Loucy (cell line): ENCODE measurements around the gene GDAP2.

Source experiments
- H2AFZ ChIP-seq: fragments of 200-600 bp; sonication (generic); 2 replicates; pipeline ENCODE4 v1.6.0; 2016; ENCODE audit warnings: antibody characterized with exemption, mild to moderate bottlenecking, low read length, moderate library complexity
- H3F3A ChIP-seq: fragments of 200-600 bp; 2 replicates; pipeline ENCODE4 v1.6.0; 2016; ENCODE audit warnings: antibody characterized with exemption, low read depth, mild to moderate bottlenecking
- H3K27me3 ChIP-seq: fragments of 200-600 bp; sonication (generic); 2 replicates; pipeline ENCODE4 v1.6.1; 2014; ENCODE audit warnings: low read length, mild to moderate bottlenecking; ENCODE audit not compliant: insufficient read depth, poor library complexity, severe bottlenecking
- H3K36me3 ChIP-seq: fragments of 200-600 bp; sonication (generic); 2 replicates; pipeline ENCODE4 v1.6.1; 2016; ENCODE audit warnings: low read length; ENCODE audit not compliant: insufficient read depth
- H3K4me1 ChIP-seq: fragments of 200-600 bp; sonication (generic); 2 replicates; pipeline ENCODE4 v1.5.1; 2014; ENCODE audit warnings: low read length, mild to moderate bottlenecking; ENCODE audit not compliant: insufficient read depth, poor library complexity, severe bottlenecking
- H3K4me2 ChIP-seq: fragments of 200-600 bp; sonication (generic); 2 replicates; pipeline ENCODE4 v1.6.0; 2014; ENCODE audit warnings: antibody characterized with exemption, low read length, low read depth, mild to moderate bottlenecking; ENCODE audit not compliant: poor library complexity, severe bottlenecking
- H3K4me3 ChIP-seq: fragments of 200-600 bp; sonication (generic); 2 replicates; pipeline ENCODE4 v1.5.1; 2014; ENCODE audit warnings: low read length, mild to moderate bottlenecking, mixed read lengths; ENCODE audit not compliant: poor library complexity, severe bottlenecking
- H3K79me2 ChIP-seq: fragments of 200-600 bp; sonication (generic); 2 replicates; pipeline ENCODE4 v1.6.1; 2014; ENCODE audit warnings: low read length; ENCODE audit not compliant: insufficient read depth
- H3K9ac ChIP-seq: fragments of 200-600 bp; sonication (generic); 2 replicates; pipeline ENCODE4 v1.6.0; 2014; ENCODE audit warnings: mild to moderate bottlenecking, low read depth, low read length, moderate library complexity; ENCODE audit not compliant: poor library complexity, severe bottlenecking
- H3K9me2 ChIP-seq: fragments of 200-600 bp; sonication (generic); replicated peaks from 2 replicates; pipeline ENCODE4 v1.6.1; 2016; ENCODE audit warnings: low read depth, low read length, mixed read lengths
- H3K9me3 ChIP-seq: fragments of 200-600 bp; sonication (generic); 2 replicates; pipeline ENCODE4 v1.6.1; 2014; ENCODE audit warnings: mild to moderate bottlenecking, antibody characterized with exemption, low read length, low read depth; ENCODE audit not compliant: insufficient read depth
- H4K20me1 ChIP-seq: fragments of 200-600 bp; sonication (generic); 2 replicates; pipeline ENCODE4 v1.6.0; 2014; ENCODE audit warnings: antibody characterized with exemption, low read length, mild to moderate bottlenecking; ENCODE audit not compliant: insufficient read depth, poor library complexity, severe bottlenecking
- CTCF ChIP-seq: fragments of 200-600 bp; sonication (generic); conservative IDR thresholded peaks from 2 replicates; pipeline ENCODE4 v1.5.1; 2014; ENCODE audit warnings: mild to moderate bottlenecking, antibody characterized with exemption, low read length
- EZH2phosphoT487 ChIP-seq: fragments of 200-600 bp; IDR thresholded peaks from 2 replicates; pipeline ENCODE4 v1.6.1; 2018; ENCODE audit warnings: antibody characterized with exemption, mild to moderate bottlenecking, moderate library complexity, borderline replicate concordance

Gene GDAP2

DNA sequence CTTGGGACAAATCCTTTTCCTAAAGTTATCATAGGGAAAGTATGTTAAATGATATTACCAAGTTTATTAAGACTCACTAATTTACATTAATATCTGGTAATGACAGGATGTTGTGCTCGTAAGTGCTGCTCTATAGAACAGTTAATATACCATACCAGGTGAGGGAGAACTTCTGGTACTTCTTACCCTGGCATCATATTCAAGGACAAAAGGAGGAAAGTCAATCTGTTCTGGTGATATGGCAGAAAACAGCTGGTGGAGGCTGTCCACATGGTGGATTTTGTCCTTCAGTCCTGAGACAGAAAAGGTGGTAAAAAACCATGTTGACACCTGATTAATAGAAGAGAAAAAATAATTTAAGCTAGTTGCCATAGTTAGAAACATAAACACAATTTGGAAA is 51.6 kb downstream of the GDAP2 start:
- H3K4me2 ChIP-seq = no peak overlapping the region
- no peak overlapping the region for H3K4me3 ChIP-seq
- no peak overlapping the region for H2AFZ ChIP-seq
- H3K4me1 ChIP-seq = no peaks in the 10 kb centered on the region
- H4K20me1 ChIP-seq = no peaks in the 10 kb centered on the region
- H3K27me3 ChIP-seq = no peaks in the 10 kb centered on the region
- no peak overlapping the region for H3K9ac ChIP-seq
- peaks cover 22% of the 10 kb centered on the region; the same call in 1 of the 2 replicates for H3K36me3 ChIP-seq
- no peaks in the 10 kb centered on the region for H3K9me3 ChIP-seq
- TF ChIP-seq EZH2phosphoT487 = no peak
- no peak for TF ChIP-seq CTCF
- H3K79me2 ChIP-seq = no peaks in the 10 kb centered on the region
- no peaks in the 10 kb centered on the region for H3K9me2 ChIP-seq
- H3F3A ChIP-seq = no peaks in the 10 kb centered on the region

GRCh38 chr1:117871013-117871412 is 58.4 kb downstream of the GDAP2 start:
- no peaks in the 10 kb centered on the region for H4K20me1 ChIP-seq

GRCh38 chr1:117861694-117862093 is 67.7 kb downstream of the GDAP2 start:
- Histone ChIP-seq H3F3A (no peaks in the 10 kb centered on the region), H3K27me3 (no peaks in the 10 kb centered on the region), H3K4me3 (no peak overlapping the region), H3K79me2 (no peaks in the 10 kb centered on the region), H3K9me2 (no peaks in the 10 kb centered on the region), H3K4me2 (no peak overlapping the region), H4K20me1 (no peaks in the 10 kb centered on the region), H3K36me3 (peaks cover 10% of the 10 kb centered on the region), H2AFZ (no peak overlapping the region), H3K9me3 (no peaks in the 10 kb centered on the region), H3K4me1 (no peaks in the 10 kb centered on the region), H3K9ac (no peak overlapping the region)
- TF ChIP-seq EZH2phosphoT487 = no peak
- TF ChIP-seq CTCF = no peak

More at GRCh38 chr1:117871013-117871412, 58.4 kb downstream of the GDAP2 start:
- H2AFZ ChIP-seq = no peak overlapping the region
- H3K27me3 ChIP-seq = no peaks in the 10 kb centered on the region
- H3K9ac ChIP-seq = no peak overlapping the region
- TF ChIP-seq CTCF (no peak), EZH2phosphoT487 (no peak)
- peaks cover 35% of the 10 kb centered on the region for H3K36me3 ChIP-seq
- H3K4me1 ChIP-seq = no peaks in the 10 kb centered on the region
- H3K4me3 ChIP-seq = no peak overlapping the region
- no peaks in the 10 kb centered on the region for H3K9me3 ChIP-seq
- H3F3A ChIP-seq = no peaks in the 10 kb centered on the region
- no peaks in the 10 kb centered on the region for H3K9me2 ChIP-seq
- no peaks in the 10 kb centered on the region for H3K79me2 ChIP-seq
- H3K4me2 ChIP-seq = no peak overlapping the region
